ENCODE measurements around the gene OSBPL8.

- TF ChIP-seq ZFP30 (CRISPR knock-in tag; IDR thresholded peaks at IDR 0.05) (no peak), ARNTL (CRISPR knock-in tag; IDR thresholded peaks at IDR 0.05; ENCODE audit: borderline replicate concordance, low read depth) (no peak), PATZ1 (CRISPR knock-in tag; IDR thresholded peaks at IDR 0.05; ENCODE audit: borderline replicate concordance) (no peak), RARB (CRISPR knock-in tag; IDR thresholded peaks at IDR 0.05) (no peak), PPARA (CRISPR knock-in tag; IDR thresholded peaks at IDR 0.05; ENCODE audit: borderline replicate concordance) (no peak), TOX (CRISPR knock-in tag; IDR thresholded peaks at IDR 0.05; ENCODE audit: borderline replicate concordance) (no peak), ISL1 (CRISPR knock-in tag; IDR thresholded peaks at IDR 0.05) (no peak), CREB5 (CRISPR knock-in tag; IDR thresholded peaks at IDR 0.05; ENCODE audit: low read depth) (no peak), OSR1 (CRISPR knock-in tag; IDR thresholded peaks at IDR 0.05) (no peak), CSRNP3 (CRISPR knock-in tag; IDR thresholded peaks at IDR 0.05) (no peak), ZNF8 (CRISPR knock-in tag; IDR thresholded peaks at IDR 0.05) (no peak), BACH2 (CRISPR knock-in tag; IDR thresholded peaks at IDR 0.05; ENCODE audit: borderline replicate concordance) (no peak), ESRRG (CRISPR knock-in tag; IDR thresholded peaks at IDR 0.05) (no peak)
Observed at GRCh38 chr12:76520348-76520747, 39.2 kb downstream of the OSBPL8 start.
